GM04503 (cell line): ENCODE data around the gene ATP5F1B.

Experiments
- DNase-seq: peaks from one replicate; pipeline ENCODE4 v3.0.0-alpha.2; 2012; ENCODE audit warnings: low read depth

ATP5F1B gene

GRCh38 chr12:56645201-56645716 lies 525 bp downstream of the ATP5F1B start:
- DNase-seq: no peak

- DNase-seq: no peak
These were observed 1.1 kb downstream of the ATP5F1B start for GRCh38 chr12:56644654-56645053.

DNA sequence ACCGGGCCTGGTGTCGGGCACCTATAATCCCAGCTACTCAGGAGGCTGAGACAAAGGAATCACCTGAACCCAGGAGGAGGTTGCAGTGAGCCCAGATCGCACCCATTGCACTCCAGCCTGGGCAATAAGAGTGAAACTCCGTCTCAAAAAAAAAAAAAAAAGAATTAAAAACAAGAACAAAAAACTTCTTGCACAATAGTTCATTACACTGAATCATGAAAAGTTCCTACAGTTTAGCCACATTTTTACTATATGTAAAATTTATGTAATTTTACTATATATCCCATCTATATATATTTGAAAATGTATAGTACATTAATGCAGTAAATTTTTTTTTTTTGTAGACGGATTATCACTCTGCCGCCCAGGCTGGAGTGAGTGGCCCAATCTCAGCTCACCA lies 4.6 kb downstream of the ATP5F1B start:
- DNase-seq: no peak

GRCh38 chr12:56637621-56638020 lies 8.2 kb downstream of the ATP5F1B start:
- no peak for DNase-seq

DNA sequence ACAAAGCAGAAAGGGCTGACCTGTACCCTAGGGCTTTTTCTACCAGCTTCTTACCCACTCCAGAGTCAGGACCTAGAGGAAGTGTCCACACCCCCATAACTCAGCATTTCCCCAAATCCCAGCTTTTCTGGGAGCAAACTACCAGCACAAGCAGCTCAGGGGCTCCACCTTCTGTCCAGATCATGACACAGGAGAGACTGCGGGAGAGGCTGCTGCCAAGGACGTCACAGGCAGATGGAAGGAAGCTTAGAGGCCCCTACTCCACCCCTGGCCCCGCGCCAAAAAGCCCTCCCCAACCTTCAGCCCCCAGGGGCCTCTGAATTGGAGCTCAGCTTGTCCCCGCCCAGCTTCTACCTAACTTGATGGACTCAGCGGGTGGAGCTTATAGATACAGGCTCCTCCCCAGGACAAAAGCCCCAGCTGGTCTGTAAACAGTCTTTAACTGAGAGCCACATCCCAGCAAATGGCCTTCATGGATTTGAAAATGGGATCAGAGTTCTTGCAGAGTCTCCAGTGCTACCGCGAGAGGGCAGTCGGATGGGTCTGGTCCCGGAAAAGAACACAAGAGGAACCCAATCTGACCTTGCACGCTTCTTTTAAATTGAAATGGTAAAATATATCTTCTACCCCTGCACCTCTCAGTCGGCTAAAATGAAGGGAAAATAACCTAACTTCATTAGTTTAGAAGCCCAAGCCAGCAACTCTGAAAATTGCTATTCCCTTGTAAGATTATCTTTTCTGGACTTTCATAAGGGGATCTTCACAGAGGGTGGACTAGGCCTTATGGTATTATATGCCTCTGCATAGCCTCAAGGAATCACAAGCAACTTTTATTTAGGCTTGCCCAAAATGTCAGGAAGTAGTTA lies 8.9 kb downstream of the ATP5F1B start:
- DNase-seq: peak; percentile 98

DNA sequence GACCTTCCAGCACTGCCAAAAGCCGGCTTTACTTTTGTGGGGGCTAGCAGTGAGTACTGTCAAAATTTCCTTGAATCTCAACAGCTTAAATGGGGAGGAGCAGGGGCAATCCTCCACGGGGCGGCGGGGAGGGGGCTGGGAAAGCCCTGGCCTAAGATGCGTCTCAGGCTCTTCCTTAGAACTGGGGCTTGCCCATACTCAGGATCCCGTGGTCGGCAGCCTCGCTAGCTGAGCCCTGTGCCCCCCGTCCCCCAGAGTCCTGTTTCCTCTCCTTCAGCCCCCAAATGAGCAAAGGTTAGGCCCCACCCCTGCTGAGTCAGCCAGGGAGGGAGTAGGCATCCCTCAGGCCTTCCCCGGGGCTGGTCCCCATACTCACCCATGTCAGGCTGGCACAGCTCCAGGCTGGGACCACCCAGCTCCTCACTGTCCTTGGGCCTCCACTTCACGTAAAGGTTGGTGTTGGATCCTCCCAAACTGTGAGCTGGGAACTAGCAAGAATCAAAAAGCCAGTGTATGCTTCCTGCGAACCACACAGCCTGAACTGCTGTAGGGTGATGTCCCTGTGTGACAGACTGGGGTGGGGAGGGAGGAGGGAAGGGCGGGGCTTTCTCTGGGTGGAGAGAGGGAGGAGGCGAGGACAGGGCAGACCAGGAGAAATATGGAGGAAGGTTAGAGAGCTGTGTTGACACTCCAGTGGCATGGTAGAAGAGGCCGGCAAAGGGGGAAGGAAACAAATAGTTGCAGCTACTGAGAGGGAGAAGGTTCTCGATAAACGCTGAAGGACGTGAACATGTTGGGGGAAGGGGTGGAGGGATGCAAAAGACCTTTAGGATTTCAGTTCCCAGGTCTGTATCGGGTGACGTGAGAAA lies 9.7 kb downstream of the ATP5F1B start:
- DNase-seq: peak; percentile 73

GRCh38 chr12:56634837-56635791 lies 10.7 kb downstream of the ATP5F1B start:
- peak; percentile 56 for DNase-seq

GRCh38 chr12:56634242-56634836 lies 11.4 kb downstream of the ATP5F1B start:
- no peak for DNase-seq

- no peak for DNase-seq
These were observed 12.1 kb downstream of the ATP5F1B start for GRCh38 chr12:56633468-56634241.

GRCh38 chr12:56632701-56633467 lies 12.9 kb downstream of the ATP5F1B start:
- DNase-seq: no peak

DNA sequence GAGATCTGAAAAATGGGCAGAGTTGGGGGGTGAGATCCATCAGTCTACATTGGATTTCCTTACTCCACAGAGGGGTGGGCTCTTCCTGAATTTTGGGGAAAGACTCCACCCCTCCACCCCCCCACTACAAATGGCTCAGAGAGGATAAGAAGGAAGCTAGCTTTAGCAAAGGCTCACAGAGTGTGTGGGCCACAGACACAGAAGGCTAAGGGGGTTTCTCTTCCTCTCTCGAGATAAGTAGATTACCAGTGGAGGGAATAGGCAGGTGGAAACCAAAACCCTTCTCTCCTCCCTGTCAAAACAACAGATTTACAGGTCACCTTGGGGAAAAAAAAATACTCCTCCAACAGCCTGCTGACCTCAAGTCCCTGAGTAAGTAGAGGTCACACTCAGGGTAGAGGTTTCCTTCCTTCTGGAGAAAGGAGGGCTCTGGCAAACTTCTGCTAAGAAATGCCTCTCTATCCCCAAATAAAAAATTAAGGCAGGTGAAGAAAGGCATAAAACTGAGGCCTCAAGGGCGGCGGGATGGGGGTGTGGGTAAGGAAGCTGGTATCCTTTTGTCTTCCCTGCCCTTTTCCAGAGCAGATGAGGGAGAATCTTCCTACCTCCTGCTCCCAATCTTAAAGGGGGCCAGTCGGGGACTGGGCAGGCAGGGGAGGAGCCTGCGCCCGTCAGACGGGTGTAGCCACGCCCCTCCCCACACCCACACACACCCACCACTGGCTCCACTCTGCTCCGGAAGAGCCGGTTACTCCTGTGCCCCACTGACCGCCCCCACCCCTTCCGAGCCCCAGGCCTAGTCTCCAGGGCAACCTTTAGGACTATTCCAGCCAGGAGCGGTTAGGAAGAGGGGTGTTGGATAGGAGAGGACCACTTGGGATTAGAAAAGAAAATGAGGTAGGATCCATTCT lies 13.7 kb downstream of the ATP5F1B start:
- DNase-seq: no peak

DNA sequence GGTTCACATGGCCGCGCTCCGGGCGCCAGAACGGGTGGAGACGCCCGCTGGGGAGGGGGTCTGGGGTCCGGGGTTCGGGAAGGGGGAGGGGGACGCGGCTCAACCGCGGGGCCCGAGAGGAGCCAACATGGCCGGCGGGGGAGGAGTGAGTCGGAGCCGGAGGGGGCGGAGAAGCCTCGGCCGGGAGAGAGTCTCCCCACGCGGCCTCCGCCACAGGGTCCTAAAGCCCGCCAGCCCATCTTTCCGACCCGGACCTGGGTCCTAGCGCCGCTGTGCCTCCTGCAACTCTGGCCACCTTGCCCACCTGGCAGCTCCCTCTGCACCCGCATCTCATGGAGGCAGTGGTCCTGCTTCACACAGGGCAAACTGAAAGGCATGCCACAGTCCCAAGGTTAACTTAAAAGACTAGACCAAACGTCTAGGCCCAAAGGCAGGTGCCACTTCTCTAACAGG lies 15.6 kb downstream of the ATP5F1B start, which contains the start of gene BAZ2A:
Gene BAZ2A, minus strand, starts transcription at position 147 of the 453 bp plus-strand sequence. CDS start 12,796 bp downstream, outside the sequence.
- DNase-seq: no peak

DNA sequence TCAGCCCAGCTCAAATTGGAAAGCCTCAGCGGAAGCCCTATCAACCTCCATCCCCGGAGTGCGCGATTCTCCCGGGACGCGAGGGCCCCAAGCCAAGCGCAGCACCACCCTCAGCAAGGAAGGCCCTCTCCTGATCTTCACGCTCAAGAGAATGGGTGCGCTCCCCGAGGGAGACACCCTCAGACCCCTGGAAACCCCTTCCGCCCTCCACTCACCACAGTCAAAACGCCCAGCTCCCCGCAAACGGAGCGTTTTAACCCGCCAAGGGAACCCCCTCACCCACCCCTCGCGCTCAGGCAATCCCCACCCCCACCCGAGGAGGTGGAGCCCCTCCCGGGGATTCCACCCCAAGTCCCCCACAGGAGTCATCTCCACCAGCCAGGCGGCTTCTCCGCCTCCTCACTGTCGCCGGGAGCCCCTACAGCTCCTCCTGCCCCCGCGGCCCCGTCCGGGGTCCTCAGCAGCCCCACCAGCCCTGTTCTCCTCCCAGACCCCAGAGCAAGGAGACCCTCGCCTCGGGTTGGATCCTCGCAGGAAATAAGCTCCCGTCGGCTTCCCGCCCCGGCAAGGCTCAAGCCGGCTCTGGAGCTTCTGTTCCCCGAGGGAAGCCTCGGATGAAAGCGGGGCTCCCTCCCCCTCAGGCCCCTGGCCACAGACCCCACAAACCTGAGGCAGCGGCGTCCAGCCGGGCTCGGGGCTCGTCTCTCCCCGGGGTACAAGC lies 16.2 kb downstream of the ATP5F1B start:
- DNase-seq: no peak

- DNase-seq: peak; percentile 57
These were observed 16.9 kb downstream of the ATP5F1B start for GRCh38 chr12:56628671-56629458.

DNA sequence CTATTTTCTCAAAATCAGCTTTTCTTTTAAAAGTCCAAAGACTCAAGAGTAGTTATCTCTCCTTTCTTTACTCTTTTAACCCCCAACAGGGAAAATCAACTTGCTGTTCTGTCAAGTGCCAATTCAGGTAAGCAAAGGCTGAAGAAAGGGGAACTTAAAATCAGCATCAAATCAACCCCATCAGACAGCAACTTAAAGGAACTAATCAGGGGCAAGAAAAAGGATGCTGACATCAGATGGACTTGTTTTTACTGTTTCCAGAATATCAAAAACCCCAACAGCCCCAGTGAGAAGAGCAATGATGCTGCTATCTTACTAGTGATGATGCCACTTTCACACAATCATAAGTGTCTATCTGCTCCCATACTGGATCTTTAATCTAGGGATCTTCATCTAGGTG lies 19.1 kb downstream of the ATP5F1B start:
- no peak for DNase-seq

GRCh38 chr12:56622535-56622934 lies 23.2 kb downstream of the ATP5F1B start:
- DNase-seq: no peak

- no peak for DNase-seq
These were observed 28.9 kb downstream of the ATP5F1B start for GRCh38 chr12:56616925-56617324.
